ENCODE results near the gene ZBTB32. TPM values are rescaled to one million over a fixed set of nuclear protein-coding genes. Genes with fewer than 3 reads are reported as not detected.

The ZBTB32 gene
- total and polyA plus RNA-seq, 2 of the 8 experiments (the other 6 are each of a cell fraction or from before 2014, with no cell fraction given), result 0.11 to 0.50 TPM

DNA sequence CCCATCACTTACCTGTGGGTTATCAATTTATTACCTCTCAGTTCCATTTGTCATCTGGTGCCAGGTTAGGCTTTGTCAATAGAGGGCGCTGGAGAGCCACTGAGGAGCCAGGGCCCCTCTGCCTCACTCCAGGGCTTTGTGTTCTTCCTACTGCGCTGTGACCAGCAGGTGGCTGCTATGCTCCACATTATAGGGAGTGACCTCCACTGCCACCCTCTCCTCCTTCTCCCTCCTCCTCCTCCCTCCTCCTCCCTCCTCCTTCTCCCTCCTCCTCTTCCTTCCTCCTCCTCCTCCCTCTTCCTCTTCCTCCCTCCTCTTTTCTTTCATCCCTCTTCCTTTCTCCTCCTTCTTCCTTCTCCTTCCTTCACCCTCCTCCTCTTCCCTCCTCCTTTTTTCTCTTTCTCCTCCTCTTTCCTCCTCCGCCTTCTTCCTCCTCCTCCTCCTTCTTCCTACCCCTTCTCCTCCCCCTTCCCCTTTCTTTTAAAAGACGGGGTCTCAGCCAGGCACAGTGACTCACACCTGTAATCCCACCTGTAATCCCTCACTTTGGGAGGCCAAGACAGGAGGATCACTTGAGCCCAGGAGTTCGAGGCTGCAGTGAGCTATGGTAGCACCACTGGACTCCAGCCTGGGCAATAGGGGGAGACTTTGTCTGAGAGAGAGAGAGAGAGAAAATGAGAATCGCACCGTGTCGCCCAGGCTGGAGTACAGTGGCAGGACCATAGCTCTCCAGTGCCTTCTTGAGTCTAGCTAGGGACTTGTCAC lies 10.3 kb upstream of the ZBTB32 start (continued):
- no peak for TF ChIP-seq CREB1 (IDR thresholded peaks at IDR 0.05)
- peak; percentile 99 for TF ChIP-seq CTCF (IDR thresholded peaks at IDR 0.05; ENCODE audit: control extremely low read depth in 1 of 3, insufficient read depth in 1 of 3, low read depth in 1 of 3, low read length in 3 of 3)
- no peak; the same call in 1 of the 2 replicates for TF ChIP-seq POLR2AphosphoS5 (IDR thresholded peaks at IDR 0.05; ENCODE audit: low read depth, low read length)
- no peak for TF ChIP-seq SRF (IDR thresholded peaks at IDR 0.05; ENCODE audit: low read depth, low read length)
- TF ChIP-seq SIN3A (conservative IDR thresholded peaks at IDR 0.05 in 1 of 2, IDR thresholded peaks at IDR 0.05 in 1 of 2; ENCODE audit: low read depth in 1 of 2, low read length in 2 of 2), result 0 out of 4 replicates have a peak, but pooled peaks have one; percentile 55 to 67
- TF ChIP-seq KDM5A (IDR thresholded peaks at IDR 0.05; ENCODE audit: low read length), result no peak
- 0 out of 2 replicates have a peak, but pooled peaks have one; percentile 38 for TF ChIP-seq TCF12 (IDR thresholded peaks at IDR 0.05; ENCODE audit: low read depth, low read length)
- no peak for TF ChIP-seq TBP (IDR thresholded peaks at IDR 0.05; ENCODE audit: low read depth, low read length)
- TF ChIP-seq TAF7 (optimal IDR thresholded peaks at IDR 0.05; ENCODE audit: borderline replicate concordance, low read depth, low read length), result no peak
- TF ChIP-seq SIRT6 (IDR thresholded peaks at IDR 0.05; ENCODE audit: low read length), result no peak
- no peak for TF ChIP-seq POU5F1 (IDR thresholded peaks at IDR 0.05; ENCODE audit: low read depth, low read length)
- TF ChIP-seq, protein P1, sequence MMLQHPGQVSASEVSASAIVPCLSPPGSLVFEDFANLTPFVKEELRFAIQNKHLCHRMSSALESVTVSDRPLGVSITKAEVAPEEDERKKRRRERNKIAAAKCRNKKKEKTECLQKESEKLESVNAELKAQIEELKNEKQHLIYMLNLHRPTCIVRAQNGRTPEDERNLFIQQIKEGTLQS (IDR thresholded peaks at IDR 0.05; ENCODE audit: insufficient read depth, low read depth, low read length), result no peak
- no peak for TF ChIP-seq RBBP5 (IDR thresholded peaks at IDR 0.05; ENCODE audit: borderline replicate concordance, low read depth, low read length)
- peak; percentile 91 to 97 for TF ChIP-seq RAD21 (IDR thresholded peaks at IDR 0.05 in 1 of 2, conservative IDR thresholded peaks at IDR 0.05 in 1 of 2; ENCODE audit: low read depth in 2 of 2, low read length in 2 of 2)
